ENCODE measurements around the gene TMED8. TPM values are rescaled to one million over a fixed set of nuclear protein-coding genes. Genes with fewer than 3 reads are reported as not detected.

Gene TMED8
- total RNA-seq, 1 experiment from 2014 or later: 42.6 TPM

DNA sequence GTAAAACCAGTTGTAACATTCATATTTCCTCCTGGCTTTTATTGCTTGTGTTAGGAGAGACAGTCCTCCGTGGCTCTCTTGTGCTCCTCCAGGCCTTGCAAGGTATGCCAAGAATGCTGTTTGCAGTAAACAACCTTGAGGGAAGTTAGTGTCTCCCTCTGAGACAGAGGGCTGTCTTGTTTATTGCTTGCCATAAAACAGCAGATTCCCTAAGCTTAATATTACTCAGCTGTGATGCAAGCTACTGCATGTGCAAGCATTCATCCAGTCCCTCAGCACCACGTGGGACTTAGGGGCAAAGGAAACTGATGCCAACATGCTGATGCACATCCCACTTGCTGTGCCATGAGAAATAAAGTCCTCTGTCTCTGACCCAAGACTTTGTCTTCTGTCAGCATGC lies 62.9 kb downstream of the TMED8 start:
- peaks cover 6% of the 10 kb centered on the region; the same call in 1 of the 2 replicates for H3F3A ChIP-seq (ENCODE audit: insufficient read depth, low read depth)
- H3K27ac ChIP-seq: no peak overlapping the region
- TF ChIP-seq, protein P1, sequence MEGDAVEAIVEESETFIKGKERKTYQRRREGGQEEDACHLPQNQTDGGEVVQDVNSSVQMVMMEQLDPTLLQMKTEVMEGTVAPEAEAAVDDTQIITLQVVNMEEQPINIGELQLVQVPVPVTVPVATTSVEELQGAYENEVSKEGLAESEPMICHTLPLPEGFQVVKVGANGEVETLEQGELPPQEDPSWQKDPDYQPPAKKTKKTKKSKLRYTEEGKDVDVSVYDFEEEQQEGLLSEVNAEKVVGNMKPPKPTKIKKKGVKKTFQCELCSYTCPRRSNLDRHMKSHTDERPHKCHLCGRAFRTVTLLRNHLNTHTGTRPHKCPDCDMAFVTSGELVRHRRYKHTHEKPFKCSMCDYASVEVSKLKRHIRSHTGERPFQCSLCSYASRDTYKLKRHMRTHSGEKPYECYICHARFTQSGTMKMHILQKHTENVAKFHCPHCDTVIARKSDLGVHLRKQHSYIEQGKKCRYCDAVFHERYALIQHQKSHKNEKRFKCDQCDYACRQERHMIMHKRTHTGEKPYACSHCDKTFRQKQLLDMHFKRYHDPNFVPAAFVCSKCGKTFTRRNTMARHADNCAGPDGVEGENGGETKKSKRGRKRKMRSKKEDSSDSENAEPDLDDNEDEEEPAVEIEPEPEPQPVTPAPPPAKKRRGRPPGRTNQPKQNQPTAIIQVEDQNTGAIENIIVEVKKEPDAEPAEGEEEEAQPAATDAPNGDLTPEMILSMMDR (conservative IDR thresholded peaks at IDR 0.05): 0 out of 2 replicates have a peak, but pooled peaks have one; percentile 9
- TF ChIP-seq EZH2 (IDR thresholded peaks at IDR 0.05; ENCODE audit: low read depth): no peak
- no peak overlapping the region for H3K4me2 ChIP-seq
- H3K36me3 ChIP-seq (ENCODE audit: low read depth): no peaks in the 10 kb centered on the region
- no peak overlapping the region for H3K4me3 ChIP-seq
- H3K9me2 ChIP-seq (ENCODE audit: insufficient read depth): no peaks in the 10 kb centered on the region
- H2AFZ ChIP-seq: no peak overlapping the region
- H3K27me3 ChIP-seq (ENCODE audit: insufficient read depth, low read depth): no peaks in the 10 kb centered on the region
- peaks cover 50% of the 10 kb centered on the region for H3K79me2 ChIP-seq (ENCODE audit: low read depth)
- no peaks in the 10 kb centered on the region for H3K9me3 ChIP-seq (ENCODE audit: insufficient read depth, low read depth)
- no TSS peak for BruUV-seq (replicated peaks)
- peak in 1 of 2 experiments; percentile 83 for DNase-seq
- intact Hi-C loops (cut with micrococcal nuclease; ENCODE audit: unreplicated experiment): no loop called here
- H3K4me1 ChIP-seq (replicated peaks; ENCODE audit: insufficient read depth): peaks cover 1% of the 10 kb centered on the region; the same call in 1 of the 2 replicates
- ChIA-PET CTCF (interaction anchor here (3.6 kb wide), 1 partner anchor 162 kb away, joined by 62 read pairs; no protein-coding TSS in a partner anchor), POLR2A (ENCODE audit: unreplicated experiment) (no interaction called here)
- H4K20me1 ChIP-seq (ENCODE audit: insufficient read depth): peaks cover 38% of the 10 kb centered on the region

DNA sequence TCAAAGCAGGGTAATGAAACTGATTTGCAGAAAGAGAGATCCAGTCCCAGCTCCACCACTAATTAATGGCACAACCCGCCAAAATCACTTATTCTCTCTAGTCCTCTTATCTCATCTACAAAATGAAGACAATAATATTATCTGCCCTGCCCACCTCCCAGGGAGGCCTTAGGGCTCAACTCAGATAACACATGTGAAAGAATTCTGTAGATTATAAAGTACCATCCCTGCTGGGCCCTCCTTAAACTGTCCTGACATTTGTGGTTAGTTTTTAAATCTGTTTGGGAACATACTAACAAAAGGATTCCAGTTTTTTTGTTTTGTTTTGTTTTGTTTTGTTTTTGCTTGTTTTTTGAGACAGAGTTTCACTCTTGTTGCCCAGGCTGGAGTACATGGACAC lies 63.5 kb downstream of the TMED8 start:
- CTCF ChIA-PET: interaction anchor here (3.6 kb wide), 1 partner anchor 161 kb away, joined by 62 read pairs; no protein-coding TSS in a partner anchor
- intact Hi-C loops (cut with micrococcal nuclease; ENCODE audit: unreplicated experiment): no loop called here
- Histone ChIP-seq H3K4me3 (no peak overlapping the region), H3K4me2 (no peak overlapping the region), H4K20me1 (ENCODE audit: insufficient read depth) (peaks cover 34% of the 10 kb centered on the region), H3K9me3 (ENCODE audit: insufficient read depth, low read depth) (no peaks in the 10 kb centered on the region), H3F3A (ENCODE audit: insufficient read depth, low read depth) (peaks cover 6% of the 10 kb centered on the region; the same call in 1 of the 2 replicates), H3K79me2 (ENCODE audit: low read depth) (peaks cover 43% of the 10 kb centered on the region), H2AFZ (no peak overlapping the region), H3K27ac (no peak overlapping the region), H3K36me3 (ENCODE audit: low read depth) (no peaks in the 10 kb centered on the region), H3K27me3 (ENCODE audit: insufficient read depth, low read depth) (no peaks in the 10 kb centered on the region), H3K9me2 (ENCODE audit: insufficient read depth) (no peaks in the 10 kb centered on the region), H3K4me1 (replicated peaks; ENCODE audit: insufficient read depth) (no peaks in the 10 kb centered on the region; the same call in 1 of the 2 replicates)
- DNase-seq: no peak
- no TSS peak for BruUV-seq (replicated peaks)
- TF ChIP-seq EZH2 (IDR thresholded peaks at IDR 0.05; ENCODE audit: low read depth): no peak
- TF ChIP-seq, protein P1 (conservative IDR thresholded peaks at IDR 0.05): no peak
- POLR2A ChIA-PET (ENCODE audit: unreplicated experiment): no interaction called here

DNA sequence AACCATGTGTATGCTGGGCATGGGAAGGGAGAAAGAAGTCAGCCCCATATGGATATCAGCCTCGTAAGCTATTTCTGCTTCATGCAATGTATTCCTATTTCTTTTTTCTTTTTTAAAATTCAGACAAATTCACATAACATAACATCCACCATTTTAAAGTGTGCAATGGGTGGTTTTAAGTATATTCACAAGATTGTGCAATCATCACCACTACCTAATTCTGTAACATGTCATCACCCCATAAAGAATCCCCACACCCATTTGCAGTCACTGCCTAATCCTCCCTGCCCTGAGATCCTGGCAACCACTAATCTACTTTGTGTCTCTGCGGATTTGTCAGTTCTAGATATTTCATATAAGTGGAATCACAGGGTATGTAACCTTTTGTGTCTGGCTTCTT lies 65.7 kb downstream of the TMED8 start:
- TF ChIP-seq EZH2 (IDR thresholded peaks at IDR 0.05; ENCODE audit: low read depth): no peak
- TF ChIP-seq, protein P1 (conservative IDR thresholded peaks at IDR 0.05): no peak
- no TSS peak for BruUV-seq (replicated peaks)
- H3K4me1 ChIP-seq (replicated peaks; ENCODE audit: insufficient read depth): no peaks in the 10 kb centered on the region; the same call in 1 of the 2 replicates

More for the DNA sequence above, 65.7 kb downstream of the TMED8 start:
- Histone ChIP-seq H4K20me1 (ENCODE audit: insufficient read depth) (peaks cover 27% of the 10 kb centered on the region), H3K36me3 (ENCODE audit: low read depth) (no peaks in the 10 kb centered on the region), H3K27me3 (ENCODE audit: insufficient read depth, low read depth) (no peaks in the 10 kb centered on the region), H3K9me3 (ENCODE audit: insufficient read depth, low read depth) (no peaks in the 10 kb centered on the region), H3K9me2 (ENCODE audit: insufficient read depth) (no peaks in the 10 kb centered on the region), H3K4me2 (no peak overlapping the region), H3F3A (ENCODE audit: insufficient read depth, low read depth) (peaks cover 6% of the 10 kb centered on the region; the same call in 1 of the 2 replicates), H3K79me2 (ENCODE audit: low read depth) (peaks cover 26% of the 10 kb centered on the region), H3K4me3 (no peak overlapping the region), H2AFZ (no peak overlapping the region), H3K27ac (no peak overlapping the region)
- POLR2A ChIA-PET (ENCODE audit: unreplicated experiment): no interaction called here
- CTCF ChIA-PET: no interaction called here
- intact Hi-C loops (cut with micrococcal nuclease; ENCODE audit: unreplicated experiment): no loop called here
- no peak for DNase-seq

Data from PC-9 (cell line).